Measurements from ENCODE around the gene NEMP2.

Gene NEMP2

DNA sequence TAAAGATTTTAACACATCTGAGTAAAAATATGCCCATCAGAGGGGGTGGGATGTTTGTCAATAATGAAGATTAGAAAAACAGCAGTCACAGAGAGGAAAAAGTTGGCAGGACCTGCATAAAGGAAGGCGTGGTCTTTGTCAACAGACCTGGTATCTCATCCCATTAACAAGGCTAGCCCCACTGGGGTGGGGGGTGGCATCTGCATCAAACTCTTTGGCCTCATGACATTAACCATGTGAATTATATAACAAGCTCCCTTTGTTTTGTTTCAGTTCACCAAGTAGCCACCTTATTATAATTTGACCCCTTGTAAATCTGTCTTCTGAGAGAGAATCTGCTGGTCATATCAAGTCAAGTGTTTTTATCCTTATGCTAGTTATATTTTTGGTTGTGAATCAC, 28.8 kb downstream of the NEMP2 start:
- H3K9me3 ChIP-seq (ENCODE audit: severe bottlenecking): no peaks in the 10 kb centered on the region
- ATAC-seq (ENCODE audit: low read depth) (no peak), DNase-seq (ENCODE audit: low spot score) (no peak)
- peaks cover 31% of the 10 kb centered on the region for H3K36me3 ChIP-seq (ENCODE audit: low read depth)
- no peaks in the 10 kb centered on the region for H3K4me1 ChIP-seq (ENCODE audit: insufficient read depth, poor library complexity, severe bottlenecking)
- no peaks in the 10 kb centered on the region for H3K27me3 ChIP-seq (ENCODE audit: insufficient read depth, poor library complexity, severe bottlenecking)
- H3K27ac ChIP-seq (ENCODE audit: poor library complexity, severe bottlenecking): no peak overlapping the region
- H3K4me3 ChIP-seq (ENCODE audit: severe bottlenecking): no peak overlapping the region
- TF ChIP-seq, protein P1, sequence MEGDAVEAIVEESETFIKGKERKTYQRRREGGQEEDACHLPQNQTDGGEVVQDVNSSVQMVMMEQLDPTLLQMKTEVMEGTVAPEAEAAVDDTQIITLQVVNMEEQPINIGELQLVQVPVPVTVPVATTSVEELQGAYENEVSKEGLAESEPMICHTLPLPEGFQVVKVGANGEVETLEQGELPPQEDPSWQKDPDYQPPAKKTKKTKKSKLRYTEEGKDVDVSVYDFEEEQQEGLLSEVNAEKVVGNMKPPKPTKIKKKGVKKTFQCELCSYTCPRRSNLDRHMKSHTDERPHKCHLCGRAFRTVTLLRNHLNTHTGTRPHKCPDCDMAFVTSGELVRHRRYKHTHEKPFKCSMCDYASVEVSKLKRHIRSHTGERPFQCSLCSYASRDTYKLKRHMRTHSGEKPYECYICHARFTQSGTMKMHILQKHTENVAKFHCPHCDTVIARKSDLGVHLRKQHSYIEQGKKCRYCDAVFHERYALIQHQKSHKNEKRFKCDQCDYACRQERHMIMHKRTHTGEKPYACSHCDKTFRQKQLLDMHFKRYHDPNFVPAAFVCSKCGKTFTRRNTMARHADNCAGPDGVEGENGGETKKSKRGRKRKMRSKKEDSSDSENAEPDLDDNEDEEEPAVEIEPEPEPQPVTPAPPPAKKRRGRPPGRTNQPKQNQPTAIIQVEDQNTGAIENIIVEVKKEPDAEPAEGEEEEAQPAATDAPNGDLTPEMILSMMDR (IDR thresholded peaks at IDR 0.05; ENCODE audit: poor library complexity, severe bottlenecking): no peak

DNA sequence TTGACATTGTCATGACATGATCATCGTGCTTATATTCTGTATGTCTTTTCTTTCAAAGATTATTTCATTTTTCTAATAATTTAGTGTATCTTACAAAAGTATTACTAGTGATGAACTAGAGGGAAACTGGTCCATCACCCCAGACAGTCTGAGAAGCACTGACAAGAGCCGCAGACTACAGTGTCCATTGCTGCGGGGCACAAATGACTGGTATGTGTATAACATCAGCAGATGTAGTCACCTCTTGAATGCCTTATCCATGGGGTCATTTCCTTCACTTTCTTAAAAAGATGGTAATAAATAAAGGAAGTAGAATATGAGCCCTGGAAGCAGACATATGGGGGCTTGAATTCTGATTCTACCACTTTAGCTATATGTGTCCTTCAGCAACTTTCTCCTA, 29.6 kb downstream of the NEMP2 start:
- DNase-seq (ENCODE audit: low spot score): no peak

DNA sequence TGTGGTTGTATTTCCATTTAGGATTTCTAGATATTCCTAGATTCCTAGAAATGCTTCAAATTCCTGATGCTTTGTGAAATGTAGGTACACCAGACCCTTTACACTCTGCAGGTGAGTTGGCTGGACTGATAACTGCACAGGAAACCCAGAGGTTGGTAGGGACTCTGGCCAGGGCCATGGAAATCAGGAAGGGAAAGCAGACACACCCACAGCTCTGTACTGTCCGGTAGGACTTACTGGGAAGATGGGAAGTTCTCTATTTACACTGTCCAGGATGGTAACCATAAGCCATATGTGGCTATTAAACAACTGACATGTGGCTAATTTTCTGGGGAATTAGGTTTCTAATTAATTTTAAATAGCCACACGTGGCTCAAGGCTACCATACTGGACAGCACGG, 31.4 kb downstream of the NEMP2 start:
- no peaks in the 10 kb centered on the region for H3K4me1 ChIP-seq (ENCODE audit: insufficient read depth, poor library complexity, severe bottlenecking)
- no peaks in the 10 kb centered on the region for H3K27me3 ChIP-seq (ENCODE audit: insufficient read depth, poor library complexity, severe bottlenecking)
- H3K9me3 ChIP-seq (ENCODE audit: severe bottlenecking): no peaks in the 10 kb centered on the region
- peaks cover 24% of the 10 kb centered on the region for H3K36me3 ChIP-seq (ENCODE audit: low read depth)
- TF ChIP-seq, protein P1 (IDR thresholded peaks at IDR 0.05; ENCODE audit: poor library complexity, severe bottlenecking): no peak
- no peak overlapping the region for H3K4me3 ChIP-seq (ENCODE audit: severe bottlenecking)
- no peak overlapping the region for H3K27ac ChIP-seq (ENCODE audit: poor library complexity, severe bottlenecking)
- ATAC-seq (ENCODE audit: low read depth): no peak
- no peak for DNase-seq (ENCODE audit: low spot score)

More for the DNA sequence above, 29.6 kb downstream of the NEMP2 start:
- H3K27ac ChIP-seq (ENCODE audit: poor library complexity, severe bottlenecking): no peak overlapping the region
- no peaks in the 10 kb centered on the region for H3K4me1 ChIP-seq (ENCODE audit: insufficient read depth, poor library complexity, severe bottlenecking)
- TF ChIP-seq, protein P1 (IDR thresholded peaks at IDR 0.05; ENCODE audit: poor library complexity, severe bottlenecking): no peak
- no peak overlapping the region for H3K4me3 ChIP-seq (ENCODE audit: severe bottlenecking)
- ATAC-seq (ENCODE audit: low read depth): no peak
- H3K9me3 ChIP-seq (ENCODE audit: severe bottlenecking): no peaks in the 10 kb centered on the region
- H3K36me3 ChIP-seq (ENCODE audit: low read depth): peaks cover 31% of the 10 kb centered on the region
- H3K27me3 ChIP-seq (ENCODE audit: insufficient read depth, poor library complexity, severe bottlenecking): no peaks in the 10 kb centered on the region

DNA sequence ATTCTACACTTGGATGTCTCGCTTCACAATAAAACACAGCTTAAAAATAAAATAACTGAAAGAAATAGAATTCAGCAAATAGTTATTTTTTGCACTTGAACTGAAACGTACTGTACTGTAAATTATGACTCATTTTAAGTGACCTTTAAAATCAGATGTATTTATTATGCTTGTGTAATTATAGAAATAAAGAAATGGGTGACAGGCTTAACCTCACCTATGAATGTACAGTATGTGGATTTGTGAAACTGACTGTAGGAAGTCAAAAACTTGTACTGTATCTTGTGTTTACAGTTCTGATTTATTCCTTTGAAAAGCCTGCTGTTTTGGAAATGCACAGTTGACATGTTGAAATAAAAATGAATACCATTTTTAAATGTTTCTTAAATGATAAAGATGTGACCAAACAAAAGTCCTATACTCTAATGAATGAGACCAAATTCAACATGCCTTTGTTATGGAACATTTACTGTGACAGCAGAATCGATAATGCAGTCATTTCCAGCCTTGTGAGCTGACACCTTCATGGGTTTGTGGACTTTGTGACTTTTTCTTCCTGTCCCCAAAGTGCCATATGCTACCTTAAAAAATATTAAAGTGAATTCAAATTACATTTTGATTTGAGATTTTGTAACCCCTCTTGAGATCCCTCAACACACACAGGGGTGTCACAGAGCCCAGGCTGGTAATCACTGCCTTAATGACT, 32.7 kb downstream of the NEMP2 start:
- H3K27ac ChIP-seq (ENCODE audit: poor library complexity, severe bottlenecking): no peak overlapping the region
- peaks cover 28% of the 10 kb centered on the region for H3K36me3 ChIP-seq (ENCODE audit: low read depth)
- ATAC-seq (ENCODE audit: low read depth) (no peak), DNase-seq (ENCODE audit: low spot score) (no peak)
- TF ChIP-seq, protein P1 (IDR thresholded peaks at IDR 0.05; ENCODE audit: poor library complexity, severe bottlenecking): no peak
- H3K4me3 ChIP-seq (ENCODE audit: severe bottlenecking): no peak overlapping the region
- no peaks in the 10 kb centered on the region for H3K27me3 ChIP-seq (ENCODE audit: insufficient read depth, poor library complexity, severe bottlenecking)
- H3K9me3 ChIP-seq (ENCODE audit: severe bottlenecking): no peaks in the 10 kb centered on the region
- no peaks in the 10 kb centered on the region for H3K4me1 ChIP-seq (ENCODE audit: insufficient read depth, poor library complexity, severe bottlenecking)

DNA sequence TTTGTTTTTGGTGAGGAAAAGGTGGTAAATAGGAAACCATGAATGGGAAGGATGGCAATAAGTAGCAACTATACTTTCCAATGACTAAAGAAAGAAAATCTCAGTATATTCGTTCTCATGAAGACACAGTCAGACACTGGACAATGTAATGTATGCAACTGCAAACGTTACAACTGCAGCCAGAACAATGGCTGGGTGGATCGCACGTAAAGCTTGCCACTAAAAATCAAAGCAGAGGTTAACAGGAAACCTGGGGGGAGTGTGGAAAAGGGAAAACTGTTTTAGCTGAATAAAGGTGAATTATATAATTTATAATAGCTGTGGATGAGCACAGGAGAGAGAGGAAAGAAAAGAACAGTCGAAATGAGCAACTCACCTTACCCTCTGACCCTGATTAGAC, 33.3 kb downstream of the NEMP2 start:
- Histone ChIP-seq H3K9me3 (ENCODE audit: severe bottlenecking) (no peaks in the 10 kb centered on the region), H3K4me1 (ENCODE audit: insufficient read depth, poor library complexity, severe bottlenecking) (no peaks in the 10 kb centered on the region), H3K27me3 (ENCODE audit: insufficient read depth, poor library complexity, severe bottlenecking) (no peaks in the 10 kb centered on the region), H3K4me3 (ENCODE audit: severe bottlenecking) (no peak overlapping the region), H3K36me3 (ENCODE audit: low read depth) (peaks cover 27% of the 10 kb centered on the region), H3K27ac (ENCODE audit: poor library complexity, severe bottlenecking) (no peak overlapping the region)
- ATAC-seq (ENCODE audit: low read depth) (no peak), DNase-seq (ENCODE audit: low spot score) (no peak)
- TF ChIP-seq, protein P1 (IDR thresholded peaks at IDR 0.05; ENCODE audit: poor library complexity, severe bottlenecking): no peak

Measured in RWPE2 (cell line).